Endothelial cell of umbilical vein (primary cell): ENCODE data around the gene HABP2. TPM values are rescaled to one million over a fixed set of nuclear protein-coding genes. Genes with fewer than 3 reads are reported as not detected.

Experiments
- BruUV-seq: library from RNA; stranded (reverse); fragments of 400-500 nt; replicated peaks from 2 replicates; lab custom pipeline; 2021; lab: Mats Ljungman, UMichigan
- CTCF ChIA-PET: fragments of 300-600, 350-600 bp; sonication (Branson Sonifier 250); formaldehyde crosslinking; loops from one replicate; lab custom pipeline; 2021; ENCODE audit warnings: antibody characterized with exemption, inconsistent platforms; lab: Charles Lee
- POLR2A ChIA-PET: fragments of 300-600, 350-600 bp; sonication (Branson Sonifier 250); formaldehyde crosslinking; loops from one replicate; lab custom pipeline; 2021; ENCODE audit warnings: antibody characterized with exemption, inconsistent platforms; lab: Charles Lee
- DNase-seq: peaks from one replicate; pipeline ENCODE4 v3.0.0-alpha.2; 2011; ENCODE audit warnings: low read depth, low spot score
- FAIRE-seq: peaks from 2 replicates; lab custom pipeline; 2011; peaks lifted over from hg19 to GRCh38; lab: Jason Lieb, UNC
- H2AFZ ChIP-seq: 2 replicates; pipeline ENCODE4 v1.6.0; 2012; ENCODE audit warnings: low read depth, low read length, control low read depth, inconsistent platforms
- H3K27ac ChIP-seq: 2 replicates; pipeline ENCODE4 v1.5.1; 2011; ENCODE audit warnings: low read depth, mild to moderate bottlenecking, control low read depth, low read length, moderate library complexity; ENCODE audit not compliant: insufficient read depth
- H3K27me3 ChIP-seq, 2 experiments: 2 replicates each; pipeline versions ENCODE4 v1.6.0 to v1.6.1; 2011; ENCODE audit warnings: low read length in 2 of 2, mixed read lengths in 1 of 2; ENCODE audit not compliant: control insufficient read depth in 2 of 2, insufficient read depth in 2 of 2
- H3K36me3 ChIP-seq, 2 experiments: 2 replicates in 1 of 2; 3 replicates in 1 of 2; pipeline ENCODE4 v1.5.1; 2011; ENCODE audit warnings: low read length in 2 of 2, mild to moderate bottlenecking in 1 of 2, moderate library complexity in 1 of 2; ENCODE audit not compliant: control insufficient read depth in 2 of 2, insufficient read depth in 2 of 2; ENCODE audit errors: extremely low read depth in 1 of 2
- H3K4me1 ChIP-seq: 3 replicates; pipeline ENCODE4 v1.5.1; 2011; ENCODE audit warnings: mild to moderate bottlenecking, low read length; ENCODE audit not compliant: control insufficient read depth, insufficient read depth; ENCODE audit errors: extremely low read depth
- H3K4me2 ChIP-seq: 2 replicates; pipeline ENCODE4 v1.6.1; 2011; ENCODE audit warnings: low read length, control low read depth, mixed read lengths; ENCODE audit not compliant: insufficient read depth
- H3K4me3 ChIP-seq, 3 experiments: fragments of 200-600 bp in 1 of 3; sonication (generic), shearing (Covaris generic) in 1 of 3; replicated peaks in 1 of 3; 2 replicates each; pipeline ENCODE4 v1.5.1; 2011 to 2016; ENCODE audit warnings: control low read depth in 3 of 3, low read length in 3 of 3, mild to moderate bottlenecking in 2 of 3, inconsistent platforms in 1 of 3, low read depth in 1 of 3, moderate library complexity in 1 of 3; ENCODE audit not compliant: insufficient read depth in 1 of 3
- H3K79me2 ChIP-seq: 2 replicates; pipeline ENCODE4 v1.6.0; 2012; ENCODE audit warnings: low read length, inconsistent platforms; ENCODE audit not compliant: control insufficient read depth, insufficient read depth
- H3K9ac ChIP-seq: replicated peaks from 2 replicates; pipeline ENCODE3; 2011; ENCODE audit warnings: low read length, control low read depth; ENCODE audit not compliant: insufficient read depth; ENCODE audit errors: extremely low read depth
- H3K9me1 ChIP-seq: replicated peaks from 3 replicates; pipeline ENCODE4 v1.6.0; 2011; ENCODE audit warnings: mild to moderate bottlenecking, low read length; ENCODE audit not compliant: control insufficient read depth, insufficient read depth; ENCODE audit errors: extremely low read depth
- H3K9me3 ChIP-seq: replicated peaks from 2 replicates; pipeline ENCODE4 v1.5.1; 2012; ENCODE audit warnings: low read length, inconsistent platforms; ENCODE audit not compliant: control insufficient read depth, insufficient read depth
- H4K20me1 ChIP-seq: replicated peaks from 2 replicates; pipeline ENCODE3; 2011; ENCODE audit warnings: mild to moderate bottlenecking, low read length; ENCODE audit not compliant: control insufficient read depth, insufficient read depth; ENCODE audit errors: extremely low read depth
- CTCF ChIP-seq, 2 donors: IDR thresholded peaks; 1 replicate in 1 of 2; 2 replicates in 1 of 2; pipeline ENCODE4 v1.5.1; 2011; ENCODE audit warnings: low read length in 2 of 2, mild to moderate bottlenecking in 2 of 2, moderate library complexity in 2 of 2, control low read depth in 1 of 2, inconsistent platforms in 1 of 2, low read depth in 1 of 2; ENCODE audit not compliant: insufficient read depth in 1 of 2; ENCODE audit errors: extremely low read depth in 1 of 2
- EZH2 ChIP-seq: IDR thresholded peaks from 2 replicates; pipeline ENCODE4 v1.6.1; 2012; ENCODE audit warnings: borderline replicate concordance, low read depth, mild to moderate bottlenecking, moderate library complexity, low read length, inconsistent platforms; ENCODE audit not compliant: severe bottlenecking
- FOS ChIP-seq: IDR thresholded peaks from 2 replicates; pipeline ENCODE4 v1.6.1; 2011; ENCODE audit warnings: mild to moderate bottlenecking, low read length, moderate library complexity, borderline replicate concordance; ENCODE audit not compliant: insufficient read depth
- GATA2 ChIP-seq: IDR thresholded peaks from 2 replicates; pipeline ENCODE4 v1.7.0; 2011; ENCODE audit warnings: low read depth, mild to moderate bottlenecking, moderate library complexity, mixed read lengths, low read length; ENCODE audit not compliant: insufficient read length, insufficient read depth
- JUN ChIP-seq: IDR thresholded peaks from 2 replicates; pipeline ENCODE4 v1.6.1; 2011; ENCODE audit warnings: borderline replicate concordance, low read depth; ENCODE audit not compliant: insufficient read length, insufficient read depth
- MYC ChIP-seq: IDR thresholded peaks from one replicate; pipeline ENCODE4 v1.6.1; 2011; ENCODE audit warnings: mild to moderate bottlenecking, low read depth, low read length
- POLR2A ChIP-seq: IDR thresholded peaks from 2 replicates; pipeline ENCODE4 v1.6.1; 2012; ENCODE audit warnings: low read depth, mild to moderate bottlenecking, control low read depth, low read length
- POLR2AphosphoS5 ChIP-seq: IDR thresholded peaks from 2 replicates; pipeline ENCODE4 v1.6.1; 2012; ENCODE audit warnings: low read depth, mild to moderate bottlenecking, control low read depth, low read length, moderate library complexity; ENCODE audit not compliant: insufficient read depth
- dilution Hi-C: fragments of 300-500 bp; cut with MboI; formaldehyde crosslinking; loops from one replicate; pipeline ENCODE4 v1.15.0; 2019; ENCODE audit warnings: low sequenced_read_pairs; ENCODE audit not compliant: extremely low pct_ligation_motif_present
- intact Hi-C: fragments of 100-400 bp; cut with micrococcal nuclease; formaldehyde crosslinking; loops from one replicate; pipeline ENCODE4 v1.10.0; 2022
- polyA plus RNA-seq, 4 experiments: library from polyadenylated mRNA; depleted of rRNA in 3 of 4; stranded (reverse) in 3 of 4; unstranded in 1 of 4; fragments of >200 nt; gene quantifications; 2 replicates each; pipeline versions ENCODE4 v1.2.1 to v1.2.3, GENCODE V29; 2011 to 2012; ENCODE audit warnings: missing spikeins in 1 of 4
- total RNA-seq: library from RNA; stranded (reverse); gene quantifications from 2 replicates; pipeline ENCODE4 v1.2.3, GENCODE V29; 2021
- TF ChIP-seq, protein P1 (sequence below): IDR thresholded peaks from 2 replicates; pipeline ENCODE4 v1.6.1; 2011; ENCODE audit not compliant: insufficient read depth, insufficient read length

Gene HABP2
- total and polyA plus RNA-seq, 2 donors (not counting 3 experiments of a cell fraction or from before 2014, with no cell fraction given): 0.04 TPM; not detected in 1

- Histone ChIP-seq H3K4me3 (no peak overlapping the region), H3K27me3 (no peaks in the 10 kb centered on the region), H3K27ac (no peak overlapping the region), H3K4me1 (no peaks in the 10 kb centered on the region), H3K79me2 (no peaks in the 10 kb centered on the region), H3K9me1 (no peaks in the 10 kb centered on the region), H4K20me1 (no peaks in the 10 kb centered on the region), H3K9ac (no peak overlapping the region), H3K4me2 (no peak overlapping the region), H3K36me3 (no peaks in the 10 kb centered on the region), H2AFZ (no peak overlapping the region), H3K9me3 (no peaks in the 10 kb centered on the region)
- CTCF ChIA-PET: interaction anchor here (0.7 kb wide), 1 partner anchor 92 kb away, joined by 3 read pairs; no protein-coding TSS in a partner anchor
- no peak for DNase-seq
- dilution Hi-C loops: no loop called here
- TF ChIP-seq MYC (no peak), POLR2AphosphoS5 (no peak)
- TF ChIP-seq, protein P1, sequence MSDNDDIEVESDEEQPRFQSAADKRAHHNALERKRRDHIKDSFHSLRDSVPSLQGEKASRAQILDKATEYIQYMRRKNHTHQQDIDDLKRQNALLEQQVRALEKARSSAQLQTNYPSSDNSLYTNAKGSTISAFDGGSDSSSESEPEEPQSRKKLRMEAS: no peak
- intact Hi-C loops: no loop called here
- BruUV-seq: no TSS peak
- POLR2A ChIA-PET: no interaction called here
- no peak for FAIRE-seq
These were observed 56.9 kb downstream of the HABP2 start for GRCh38 chr10:113609704-113610108.

GRCh38 chr10:113610631-113611601 is 58.1 kb downstream of the HABP2 start:
- Histone ChIP-seq H3K9me3 (no peaks in the 10 kb centered on the region), H3K36me3 (no peaks in the 10 kb centered on the region), H3K4me1 (no peaks in the 10 kb centered on the region), H3K27me3 (no peaks in the 10 kb centered on the region), H2AFZ (no peak overlapping the region), H3K4me3 (no peak overlapping the region), H4K20me1 (no peaks in the 10 kb centered on the region), H3K79me2 (no peaks in the 10 kb centered on the region), H3K27ac (no peak overlapping the region), H3K4me2 (no peak overlapping the region), H3K9me1 (no peaks in the 10 kb centered on the region), H3K9ac (no peak overlapping the region)
- FAIRE-seq (no peak), DNase-seq (no peak)
- ChIA-PET POLR2A (no interaction called here), CTCF (no interaction called here)
- intact Hi-C loops: no loop called here
- dilution Hi-C loops: no loop called here
- no TSS peak for BruUV-seq
- no peak for TF ChIP-seq JUN
- TF ChIP-seq POLR2AphosphoS5: no peak
- TF ChIP-seq GATA2: no peak
- TF ChIP-seq FOS: no peak
- TF ChIP-seq CTCF (IDR thresholded peaks at IDR 0.05; ENCODE audit: extremely low read depth in 1 of 2, insufficient read depth in 1 of 2, low read depth in 1 of 2, low read length in 2 of 2): no peak
- no peak for TF ChIP-seq MYC
- TF ChIP-seq EZH2: no peak
- no peak for TF ChIP-seq POLR2A
- TF ChIP-seq, protein P1: no peak
